CD4-positive, alpha-beta T cell treated with Interleukin-6 at 100 ng/mL for 8 hours (primary cell): ENCODE measurements around the gene HMCN1.
"Not testable (repeated sequence)": the region's sequence is repeated elsewhere in the genome, so short reads cannot be mapped to it uniquely, and the experiment has no call there.

Source experiments
- DNase-seq: peaks from one replicate; pipeline ENCODE4 v3.0.0-alpha.2; 2020; ENCODE audit warnings: mixed read lengths, low spot score

Gene HMCN1

DNA sequence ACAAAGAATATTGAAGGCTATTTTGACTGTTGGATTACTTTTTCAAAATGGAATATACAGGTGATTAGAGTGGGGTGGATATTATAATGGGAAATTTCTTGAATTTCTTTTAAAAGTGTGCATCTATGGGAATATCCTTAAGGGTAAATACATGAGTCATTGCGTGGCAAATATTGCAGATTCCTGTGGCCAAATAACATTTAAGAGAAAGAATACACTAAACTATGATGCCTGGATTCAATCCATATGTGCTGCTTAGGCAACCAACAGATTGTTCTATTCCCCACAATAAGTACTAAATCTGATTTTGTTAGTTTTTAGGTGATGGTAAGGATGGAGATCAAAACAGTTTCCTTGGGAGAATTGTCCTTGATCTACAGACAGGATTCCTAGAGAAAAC is 119.5 kb downstream of the HMCN1 start:
- DNase-seq = no peak

DNA sequence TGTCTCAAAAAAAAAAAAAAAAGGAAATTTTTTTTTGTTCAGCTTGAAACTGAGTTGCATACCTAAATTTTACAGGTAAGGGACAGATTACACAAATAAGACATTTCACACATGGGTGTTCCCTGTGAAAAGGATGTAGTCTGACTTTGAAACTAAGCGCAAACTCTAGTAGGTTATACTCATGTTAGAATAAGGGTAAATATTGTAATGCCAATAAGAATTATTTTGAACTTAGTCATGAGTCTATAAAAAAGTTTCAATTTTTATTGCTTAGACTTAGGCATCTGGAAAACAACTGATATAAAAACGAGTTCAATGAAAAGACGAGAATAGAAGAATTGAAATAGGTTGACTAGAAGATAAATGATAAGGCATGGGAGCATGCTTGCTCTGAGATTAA is 122.3 kb downstream of the HMCN1 start:
- no peak for DNase-seq

GRCh38 chr1:185857442-185857841 is 123.3 kb downstream of the HMCN1 start:
- no peak for DNase-seq

- DNase-seq = no peak
Measured at GRCh38 chr1:185860311-185860710, 126.1 kb downstream of the HMCN1 start.

DNA sequence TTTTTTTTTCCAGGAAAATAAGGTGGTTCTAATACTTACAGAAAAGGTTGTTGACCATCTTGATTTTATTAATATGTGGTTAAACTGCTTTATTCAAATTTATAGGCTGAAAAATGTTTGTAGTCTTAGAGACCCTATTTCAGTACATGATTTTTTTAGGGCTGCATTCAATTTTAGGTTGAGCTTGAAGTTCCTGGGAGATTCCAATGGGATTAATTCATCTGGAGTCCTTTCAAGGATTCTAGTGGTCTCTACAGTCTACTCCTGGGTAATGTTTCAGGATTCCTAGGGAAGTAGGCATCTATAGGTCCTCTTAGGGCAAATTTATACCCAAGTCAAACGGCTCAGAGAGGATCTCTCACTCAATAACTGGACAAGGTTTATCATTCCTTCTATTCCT is 126.7 kb downstream of the HMCN1 start:
- DNase-seq = no peak

GRCh38 chr1:185861630-185862029 is 127.4 kb downstream of the HMCN1 start:
- no peak for DNase-seq

GRCh38 chr1:185862235-185862634 is 128.0 kb downstream of the HMCN1 start:
- DNase-seq = no peak

DNA sequence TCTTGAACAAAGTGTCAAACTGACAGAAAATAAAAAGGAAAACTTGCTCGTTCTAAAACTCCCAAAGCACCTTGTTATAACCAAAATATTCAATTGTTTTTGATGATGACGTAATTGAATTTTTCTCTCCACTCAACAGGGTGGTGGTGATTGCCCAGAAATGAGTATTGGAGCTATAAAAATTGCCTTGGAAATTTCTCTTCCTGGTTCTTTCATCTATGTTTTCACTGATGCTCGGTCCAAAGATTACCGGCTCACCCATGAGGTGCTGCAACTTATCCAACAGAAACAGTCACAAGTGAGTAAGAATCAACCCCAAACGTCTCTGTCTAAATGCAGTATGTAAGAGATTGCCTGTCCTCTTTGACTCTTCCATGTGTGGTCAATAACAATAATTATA is 130.1 kb downstream of the HMCN1 start:
- no peak for DNase-seq

DNA sequence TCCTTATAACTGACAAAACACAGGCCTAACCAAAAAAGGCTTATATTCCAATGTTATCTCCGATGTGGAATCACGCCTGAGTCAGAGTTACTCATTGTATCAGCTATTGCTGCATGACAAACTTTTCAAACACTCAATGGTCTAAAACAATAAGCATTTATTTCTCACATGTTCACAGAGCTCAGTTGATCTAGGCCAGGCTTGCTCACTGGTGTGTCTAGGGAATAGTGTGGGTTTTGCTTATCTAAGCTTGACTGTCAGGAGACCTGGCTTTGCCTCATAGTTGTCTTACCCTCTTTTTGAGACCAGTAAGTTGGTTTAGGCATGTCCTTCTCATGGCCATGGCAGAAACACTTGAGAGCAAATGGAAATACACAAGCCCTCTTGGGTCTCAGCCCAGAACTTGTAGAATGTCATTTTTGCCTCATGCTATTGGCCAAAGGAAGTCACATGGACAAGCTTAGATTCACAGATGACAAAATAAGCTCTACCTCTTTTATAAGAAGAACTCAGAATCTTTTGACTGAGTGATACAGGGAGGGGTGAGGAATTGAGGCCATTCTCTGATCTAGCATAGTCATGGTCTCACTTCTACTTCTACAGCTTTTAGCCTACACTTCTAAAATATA is 130.8 kb downstream of the HMCN1 start:
- DNase-seq = no peak

DNA sequence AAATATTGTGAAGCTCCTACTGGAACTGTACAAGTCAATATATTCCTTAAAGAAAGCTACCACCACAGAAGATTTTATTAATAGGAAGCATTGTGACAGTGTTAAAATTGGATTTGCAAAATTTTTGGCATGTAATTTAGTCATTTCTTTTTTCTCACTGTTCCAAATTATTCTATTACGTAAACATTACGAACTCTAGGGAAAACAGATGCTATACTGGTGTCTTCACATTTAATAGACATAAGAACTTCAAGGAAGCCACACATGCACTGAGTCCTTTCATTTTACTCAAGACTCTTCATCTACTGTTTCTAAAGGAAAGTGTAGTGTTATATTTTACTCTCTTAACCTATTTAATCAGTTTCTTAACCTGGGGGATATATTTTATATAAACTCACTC is 135.4 kb downstream of the HMCN1 start:
- no peak for DNase-seq

DNA sequence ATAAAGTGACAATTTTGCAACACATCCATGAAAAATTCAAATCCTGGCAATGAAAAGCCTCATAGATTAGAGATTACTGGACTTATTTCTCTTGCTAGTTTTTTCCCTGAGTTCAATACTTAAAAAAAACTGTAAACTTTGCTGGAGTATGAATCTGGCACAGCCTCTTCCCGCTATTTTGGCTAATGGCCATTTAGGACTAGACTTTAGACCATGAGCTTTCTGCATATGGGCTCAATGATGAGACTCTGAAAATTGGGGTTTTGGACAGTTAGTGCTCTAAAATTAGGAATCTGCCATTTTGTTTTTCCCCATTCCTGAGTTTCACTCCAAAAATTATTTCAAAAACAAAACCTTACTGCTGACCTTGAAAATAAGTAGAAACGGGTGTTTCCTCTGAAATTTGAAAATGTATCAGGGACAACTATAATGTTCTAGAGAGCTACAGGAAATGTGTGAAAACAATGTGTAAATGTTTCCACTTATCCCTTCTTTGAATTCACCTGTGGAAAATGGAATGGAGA is 137.5 kb downstream of the HMCN1 start:
- no peak for DNase-seq

DNA sequence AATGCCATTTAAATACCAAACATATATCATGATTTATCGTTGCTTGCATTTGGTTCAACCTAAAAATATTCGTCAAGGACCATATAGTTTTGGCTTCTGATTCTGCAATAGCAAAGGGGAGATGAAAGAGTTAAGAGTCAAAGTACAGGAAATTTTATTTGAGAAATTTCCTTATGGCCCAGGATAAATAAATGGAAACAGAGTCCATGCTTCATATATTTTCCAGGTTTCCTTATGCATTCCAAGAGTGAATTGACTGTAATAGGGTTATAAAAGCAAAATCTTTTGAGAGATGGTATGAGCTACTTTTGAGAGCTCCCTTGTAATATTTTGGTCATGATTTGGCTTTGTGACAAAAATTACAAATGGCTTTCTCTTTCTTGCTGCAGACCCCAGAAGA is 140.1 kb downstream of the HMCN1 start:
- DNase-seq = no peak

DNA sequence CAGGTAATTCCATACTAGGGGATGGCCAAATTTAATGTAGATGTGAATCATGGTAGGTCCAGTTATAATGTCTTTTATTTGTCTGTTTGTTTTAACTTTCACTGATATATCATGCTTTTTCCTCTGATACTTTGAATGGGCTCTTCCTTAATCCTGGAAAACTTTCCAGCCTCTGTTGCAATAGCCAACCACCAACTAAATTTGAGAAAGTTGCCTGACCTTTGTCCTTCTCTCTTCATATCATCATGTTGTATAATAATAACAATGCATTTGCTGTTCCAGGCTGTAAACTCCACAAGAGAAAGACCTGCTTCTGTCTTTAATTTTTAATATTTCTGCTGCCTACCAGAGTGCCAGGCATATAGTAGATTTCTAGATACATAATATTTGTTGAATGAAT is 146.1 kb downstream of the HMCN1 start:
- no peak for DNase-seq

- no peak for DNase-seq
Measured at GRCh38 chr1:185880779-185881333, 146.7 kb downstream of the HMCN1 start.

DNA sequence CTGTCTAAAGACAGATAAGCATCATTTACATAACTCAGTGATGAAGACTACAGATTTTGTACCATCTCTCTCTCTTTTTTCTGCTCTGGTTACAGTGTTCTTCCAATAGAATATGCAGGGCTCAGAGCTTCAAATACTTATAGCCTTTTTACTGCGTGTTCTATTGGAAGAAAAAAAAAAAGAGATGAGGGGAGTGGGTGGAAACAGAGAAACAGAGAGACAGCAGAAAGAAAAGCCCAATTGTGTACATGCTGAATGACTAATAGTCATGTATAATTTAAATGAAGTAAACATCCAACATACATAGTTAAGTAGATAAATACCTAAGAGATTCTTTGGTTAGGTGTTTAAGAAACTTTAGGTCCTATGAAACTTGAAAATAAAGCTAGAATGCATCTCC is 151.9 kb downstream of the HMCN1 start:
- DNase-seq = no peak

GRCh38 chr1:185886671-185887070 is 152.5 kb downstream of the HMCN1 start:
- no peak for DNase-seq

- DNase-seq = not testable (repeated sequence)
Measured at GRCh38 chr1:185892831-185893403, 158.7 kb downstream of the HMCN1 start.

- DNase-seq = no peak
Measured at GRCh38 chr1:185894791-185895190, 160.6 kb downstream of the HMCN1 start.

GRCh38 chr1:185895208-185895900 is 161.2 kb downstream of the HMCN1 start:
- no peak for DNase-seq

- DNase-seq = no peak
Measured at GRCh38 chr1:185896863-185897262, 162.7 kb downstream of the HMCN1 start.

DNA sequence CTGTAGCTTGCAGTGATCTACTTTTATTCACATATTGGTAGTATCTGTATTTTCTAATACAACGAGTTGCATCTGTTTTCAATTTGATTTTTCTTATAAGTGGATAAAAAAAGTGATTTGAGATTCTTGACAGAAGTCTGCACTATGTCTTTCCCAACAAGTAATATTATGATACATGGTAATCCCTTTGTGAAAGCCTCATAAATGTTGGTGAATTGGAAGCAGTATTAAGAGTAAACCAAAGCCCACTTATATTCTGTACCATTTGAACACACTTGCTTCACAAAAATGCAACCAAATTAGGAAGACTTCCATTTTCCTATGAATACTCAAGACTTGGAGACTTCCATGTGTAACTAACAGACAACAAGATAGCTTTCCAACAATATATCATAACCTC is 172.0 kb downstream of the HMCN1 start:
- DNase-seq = no peak

DNA sequence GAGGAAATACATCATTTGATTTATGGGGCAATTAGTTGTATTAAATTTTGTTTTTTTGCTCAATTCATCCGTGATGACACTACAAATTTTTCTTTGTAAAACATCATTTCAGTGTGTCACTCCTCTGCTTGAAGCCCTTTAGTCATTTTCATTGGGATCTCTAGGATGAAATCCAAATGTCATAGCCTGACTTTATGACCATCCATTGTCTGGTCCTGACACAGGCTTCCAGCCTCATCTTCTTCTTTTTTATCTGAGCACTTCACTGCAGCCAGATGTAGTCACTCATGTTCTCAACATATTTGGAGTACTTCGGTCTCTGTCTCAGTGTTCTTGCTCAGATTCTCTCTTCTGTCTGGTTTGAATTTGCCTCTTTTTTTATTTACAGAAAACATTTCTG is 173.1 kb downstream of the HMCN1 start:
- no peak for DNase-seq

GRCh38 chr1:185911978-185912377 is 177.8 kb downstream of the HMCN1 start:
- no peak for DNase-seq
